KMS-11 (cell line): ENCODE measurements around the gene R3HDM2.

ENCODE experiments used
- H2AFZ ChIP-seq: fragments of 200-600 bp; sonication (generic); 2 replicates; pipeline ENCODE4 v1.6.1; 2016; ENCODE audit warnings: antibody characterized with exemption, mixed run types, low read depth
- H3K27ac ChIP-seq: fragments of 200-600 bp; sonication (generic); 2 replicates; pipeline ENCODE4 v1.6.1; 2016; ENCODE audit warnings: mild to moderate bottlenecking, mixed run types
- H3K27me3 ChIP-seq: fragments of 200-600 bp; sonication (generic); 2 replicates; pipeline ENCODE4 v1.6.1; 2017; ENCODE audit warnings: mild to moderate bottlenecking, low read depth, mixed run types, moderate library complexity; ENCODE audit not compliant: insufficient read depth
- H3K36me3 ChIP-seq: fragments of 200-600 bp; sonication (generic); 2 replicates; pipeline ENCODE4 v1.6.1; 2017; ENCODE audit warnings: mild to moderate bottlenecking, mixed run types; ENCODE audit not compliant: insufficient read depth
- H3K4me1 ChIP-seq: fragments of 200-600 bp; sonication (generic); 2 replicates; pipeline ENCODE4 v1.6.1; 2016; ENCODE audit warnings: mild to moderate bottlenecking, low read depth, mixed run types; ENCODE audit not compliant: poor library complexity, severe bottlenecking
- H3K4me2 ChIP-seq: fragments of 200-600 bp; sonication (generic); 2 replicates; pipeline ENCODE4 v1.7.0; 2016; ENCODE audit warnings: mild to moderate bottlenecking, mixed run types
- H3K4me3 ChIP-seq: fragments of 200-600 bp; sonication (generic); IDR thresholded peaks from 2 replicates; pipeline ENCODE4 v1.6.1; 2017; ENCODE audit warnings: low read depth, low read length, mixed read lengths; ENCODE audit not compliant: insufficient read depth
- H3K79me2 ChIP-seq: fragments of 200-600 bp; sonication (generic); 2 replicates; pipeline ENCODE4 v1.6.1; 2016; ENCODE audit warnings: low read depth, mixed run types; ENCODE audit not compliant: insufficient read depth
- H3K9ac ChIP-seq: fragments of 200-600 bp; sonication (generic); 2 replicates; pipeline ENCODE4 v1.6.1; 2016; ENCODE audit warnings: mild to moderate bottlenecking, mixed run types
- H4K20me1 ChIP-seq: fragments of 200-600 bp; sonication (generic); 2 replicates; pipeline ENCODE4 v1.6.1; 2016; ENCODE audit warnings: mild to moderate bottlenecking, mixed run types; ENCODE audit not compliant: insufficient read depth
- TF ChIP-seq, protein P1 (sequence below): fragments of 200-600 bp; sonication (generic); conservative IDR thresholded peaks from 2 replicates; pipeline ENCODE4 v1.6.1; 2017; ENCODE audit warnings: low read depth, mild to moderate bottlenecking, antibody characterized with exemption, low read length, moderate library complexity, mixed read lengths

Gene R3HDM2

GRCh38 chr12:57211791-57212700, 218.8 kb downstream of the R3HDM2 start:
- Histone ChIP-seq H4K20me1 (no peaks in the 10 kb centered on the region), H3K4me1 (peaks cover 34% of the 10 kb centered on the region), H3K4me3 (no peak overlapping the region), H3K36me3 (no peaks in the 10 kb centered on the region), H3K79me2 (no peaks in the 10 kb centered on the region), H3K9ac (no peak overlapping the region), H3K27ac (no peak overlapping the region), H2AFZ (no peak overlapping the region), H3K4me2 (no peak overlapping the region), H3K27me3 (peaks cover 35% of the 10 kb centered on the region)
- TF ChIP-seq, protein P1, sequence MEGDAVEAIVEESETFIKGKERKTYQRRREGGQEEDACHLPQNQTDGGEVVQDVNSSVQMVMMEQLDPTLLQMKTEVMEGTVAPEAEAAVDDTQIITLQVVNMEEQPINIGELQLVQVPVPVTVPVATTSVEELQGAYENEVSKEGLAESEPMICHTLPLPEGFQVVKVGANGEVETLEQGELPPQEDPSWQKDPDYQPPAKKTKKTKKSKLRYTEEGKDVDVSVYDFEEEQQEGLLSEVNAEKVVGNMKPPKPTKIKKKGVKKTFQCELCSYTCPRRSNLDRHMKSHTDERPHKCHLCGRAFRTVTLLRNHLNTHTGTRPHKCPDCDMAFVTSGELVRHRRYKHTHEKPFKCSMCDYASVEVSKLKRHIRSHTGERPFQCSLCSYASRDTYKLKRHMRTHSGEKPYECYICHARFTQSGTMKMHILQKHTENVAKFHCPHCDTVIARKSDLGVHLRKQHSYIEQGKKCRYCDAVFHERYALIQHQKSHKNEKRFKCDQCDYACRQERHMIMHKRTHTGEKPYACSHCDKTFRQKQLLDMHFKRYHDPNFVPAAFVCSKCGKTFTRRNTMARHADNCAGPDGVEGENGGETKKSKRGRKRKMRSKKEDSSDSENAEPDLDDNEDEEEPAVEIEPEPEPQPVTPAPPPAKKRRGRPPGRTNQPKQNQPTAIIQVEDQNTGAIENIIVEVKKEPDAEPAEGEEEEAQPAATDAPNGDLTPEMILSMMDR = no peak

DNA sequence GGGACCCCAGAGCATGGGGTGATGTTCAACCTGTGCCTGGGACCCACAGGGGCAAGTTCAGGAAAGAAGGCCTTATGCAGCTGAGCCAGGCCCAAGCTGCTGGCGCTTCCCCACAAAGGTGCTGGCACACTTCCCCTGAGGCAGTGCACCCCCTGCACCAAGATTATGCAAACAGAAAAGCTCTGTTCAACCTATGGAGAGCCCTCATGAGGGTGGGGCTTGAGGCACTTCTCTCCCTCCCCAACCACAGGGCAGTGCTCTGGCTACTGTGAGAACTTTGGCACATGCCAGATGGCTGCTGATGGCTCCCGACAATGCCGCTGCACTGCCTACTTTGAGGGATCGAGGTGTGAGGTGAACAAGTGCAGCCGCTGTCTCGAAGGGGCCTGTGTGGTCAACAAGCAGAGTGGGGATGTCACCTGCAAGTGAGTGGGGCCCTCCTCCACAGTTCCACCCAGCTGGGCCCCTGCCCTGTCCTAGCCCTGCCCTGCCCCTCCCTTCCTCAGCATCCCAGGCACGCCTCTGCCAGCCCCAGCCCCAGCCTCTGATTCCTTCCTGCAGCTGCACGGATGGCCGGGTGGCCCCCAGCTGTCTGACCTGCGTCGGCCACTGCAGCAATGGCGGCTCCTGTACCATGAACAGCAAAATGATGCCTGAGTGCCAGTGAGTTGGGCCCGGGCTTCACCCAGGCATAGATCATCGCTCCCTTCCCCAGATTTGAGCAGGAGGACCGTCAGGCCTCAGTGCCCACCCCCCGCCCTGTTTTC, 219.7 kb downstream of the R3HDM2 start:
- H3K9ac ChIP-seq = no peak overlapping the region
- H2AFZ ChIP-seq = no peak overlapping the region
- no peak overlapping the region for H3K4me2 ChIP-seq
- TF ChIP-seq, protein P1 = no peak
- H3K4me1 ChIP-seq = peaks cover 32% of the 10 kb centered on the region
- H3K79me2 ChIP-seq = no peaks in the 10 kb centered on the region
- no peak overlapping the region for H3K27ac ChIP-seq
- H4K20me1 ChIP-seq = no peaks in the 10 kb centered on the region
- H3K4me3 ChIP-seq = no peak overlapping the region
- no peaks in the 10 kb centered on the region for H3K36me3 ChIP-seq
- H3K27me3 ChIP-seq = peaks cover 35% of the 10 kb centered on the region

- Histone ChIP-seq H3K36me3 (no peaks in the 10 kb centered on the region), H3K27me3 (peaks cover 35% of the 10 kb centered on the region), H2AFZ (no peak overlapping the region), H3K4me2 (no peak overlapping the region), H3K4me1 (peaks cover 26% of the 10 kb centered on the region), H3K79me2 (no peaks in the 10 kb centered on the region), H3K9ac (no peak overlapping the region), H3K4me3 (no peak overlapping the region), H3K27ac (no peak overlapping the region), H4K20me1 (no peaks in the 10 kb centered on the region)
- TF ChIP-seq, protein P1 = no peak
Measured at GRCh38 chr12:57210461-57210860, 220.4 kb downstream of the R3HDM2 start.

GRCh38 chr12:57209916-57210315, 220.9 kb downstream of the R3HDM2 start:
- Histone ChIP-seq H3K9ac (no peak overlapping the region), H3K4me3 (no peak overlapping the region), H2AFZ (no peak overlapping the region), H3K27ac (no peak overlapping the region), H3K36me3 (no peaks in the 10 kb centered on the region), H4K20me1 (no peaks in the 10 kb centered on the region), H3K27me3 (peaks cover 35% of the 10 kb centered on the region), H3K4me2 (no peak overlapping the region), H3K4me1 (peaks cover 20% of the 10 kb centered on the region), H3K79me2 (no peaks in the 10 kb centered on the region)
- TF ChIP-seq, protein P1 = no peak
